Calu3 (cell line): Measurements from ENCODE around the gene EYA4. TPM values are rescaled to one million over a fixed set of nuclear protein-coding genes. Genes with fewer than 3 reads are reported as not detected.
"Not testable (repeated sequence)": the region's sequence is repeated elsewhere in the genome, so short reads cannot be mapped to it uniquely, and the experiment has no call there.

ENCODE experiments used
- BruUV-seq: library from RNA; stranded (reverse); fragments of 400-500 nt; replicated peaks from 2 replicates; lab custom pipeline; 2021; lab: Mats Ljungman, UMichigan
- CTCF ChIA-PET: fragments of 300-600 bp; sonication (Branson Sonifier 250); formaldehyde crosslinking; loops from one replicate; lab custom pipeline; 2022; ENCODE audit warnings: antibody characterized with exemption; lab: Charles Lee
- DNase-seq: peaks from one replicate; pipeline ENCODE4 v3.0.0; 2022
- H3K27ac Mint-ChIP-seq: one replicate; pipeline ENCODE4 v1.8.0; 2022; ENCODE audit warnings: mixed read lengths; ENCODE audit not compliant: unreplicated experiment
- H3K27me3 Mint-ChIP-seq: one replicate; pipeline ENCODE4 v1.8.0; 2022; ENCODE audit warnings: mixed read lengths; ENCODE audit not compliant: unreplicated experiment
- H3K36me3 Mint-ChIP-seq: one replicate; pipeline ENCODE4 v1.8.0; 2022; ENCODE audit warnings: mild to moderate bottlenecking, moderate library complexity, mixed read lengths; ENCODE audit not compliant: insufficient read depth, unreplicated experiment
- H3K4me1 Mint-ChIP-seq: one replicate; pipeline ENCODE4 v1.8.0; 2022; ENCODE audit warnings: mild to moderate bottlenecking, low read depth, mixed read lengths; ENCODE audit not compliant: unreplicated experiment
- H3K4me3 Mint-ChIP-seq: one replicate; pipeline ENCODE4 v1.8.0; 2022; ENCODE audit warnings: mild to moderate bottlenecking, low read depth, moderate library complexity, mixed read lengths; ENCODE audit not compliant: unreplicated experiment
- H3K9me3 Mint-ChIP-seq: one replicate; pipeline ENCODE4 v1.8.0; 2022; ENCODE audit warnings: low read depth, mixed read lengths; ENCODE audit not compliant: unreplicated experiment
- intact Hi-C: fragments of 100-400 bp; cut with micrococcal nuclease; formaldehyde crosslinking; loops from one replicate; pipeline ENCODE4 v1.10.0; 2022; ENCODE audit not compliant: unreplicated experiment
- total RNA-seq: library from RNA; stranded (reverse); gene quantifications from 2 replicates; pipeline ENCODE4 v1.2.3, GENCODE V29; 2022
- TF ChIP-seq, protein P1 (sequence below): fragments of 200-600 bp; IDR thresholded peaks from one replicate; pipeline ENCODE4 v1.8.0; 2022; ENCODE audit warnings: antibody characterized with exemption; ENCODE audit not compliant: unreplicated experiment

Gene EYA4
- total RNA-seq, 1 experiment from 2014 or later = 55.1 TPM

DNA sequence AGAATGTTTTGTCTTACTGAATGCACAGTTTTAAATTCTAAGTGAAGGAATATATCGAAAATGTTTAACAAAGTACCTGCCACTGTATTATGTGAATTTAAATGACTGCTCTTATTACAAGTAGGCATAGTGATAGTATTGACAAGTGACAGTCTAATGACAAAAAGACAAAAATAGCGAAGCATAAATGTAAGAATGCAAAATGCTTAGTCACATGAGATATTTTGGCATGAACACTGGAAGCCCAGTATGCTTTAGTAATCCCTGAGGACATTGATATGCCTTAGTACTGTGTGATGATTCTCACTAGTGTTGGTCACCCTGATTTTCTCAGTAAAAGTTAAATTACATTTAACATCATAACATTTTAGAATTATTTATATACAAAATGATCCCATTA is 153.5 kb downstream of the EYA4 start:
- TF ChIP-seq, protein P1, sequence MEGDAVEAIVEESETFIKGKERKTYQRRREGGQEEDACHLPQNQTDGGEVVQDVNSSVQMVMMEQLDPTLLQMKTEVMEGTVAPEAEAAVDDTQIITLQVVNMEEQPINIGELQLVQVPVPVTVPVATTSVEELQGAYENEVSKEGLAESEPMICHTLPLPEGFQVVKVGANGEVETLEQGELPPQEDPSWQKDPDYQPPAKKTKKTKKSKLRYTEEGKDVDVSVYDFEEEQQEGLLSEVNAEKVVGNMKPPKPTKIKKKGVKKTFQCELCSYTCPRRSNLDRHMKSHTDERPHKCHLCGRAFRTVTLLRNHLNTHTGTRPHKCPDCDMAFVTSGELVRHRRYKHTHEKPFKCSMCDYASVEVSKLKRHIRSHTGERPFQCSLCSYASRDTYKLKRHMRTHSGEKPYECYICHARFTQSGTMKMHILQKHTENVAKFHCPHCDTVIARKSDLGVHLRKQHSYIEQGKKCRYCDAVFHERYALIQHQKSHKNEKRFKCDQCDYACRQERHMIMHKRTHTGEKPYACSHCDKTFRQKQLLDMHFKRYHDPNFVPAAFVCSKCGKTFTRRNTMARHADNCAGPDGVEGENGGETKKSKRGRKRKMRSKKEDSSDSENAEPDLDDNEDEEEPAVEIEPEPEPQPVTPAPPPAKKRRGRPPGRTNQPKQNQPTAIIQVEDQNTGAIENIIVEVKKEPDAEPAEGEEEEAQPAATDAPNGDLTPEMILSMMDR = no peak
- H3K27me3 Mint-ChIP-seq = no peaks in the 10 kb centered on the region
- H3K27ac Mint-ChIP-seq = no peak overlapping the region
- CTCF ChIA-PET = interaction anchor here (0.7 kb wide), 1 partner anchor 9 kb away, joined by 3 read pairs; no protein-coding TSS in a partner anchor
- intact Hi-C loops = no loop called here
- peaks cover 2% of the 10 kb centered on the region for H3K9me3 Mint-ChIP-seq
- DNase-seq = no peak
- BruUV-seq = no TSS peak
- H3K36me3 Mint-ChIP-seq = no peaks in the 10 kb centered on the region
- peaks cover 51% of the 10 kb centered on the region for H3K4me1 Mint-ChIP-seq
- no peak overlapping the region for H3K4me3 Mint-ChIP-seq

DNA sequence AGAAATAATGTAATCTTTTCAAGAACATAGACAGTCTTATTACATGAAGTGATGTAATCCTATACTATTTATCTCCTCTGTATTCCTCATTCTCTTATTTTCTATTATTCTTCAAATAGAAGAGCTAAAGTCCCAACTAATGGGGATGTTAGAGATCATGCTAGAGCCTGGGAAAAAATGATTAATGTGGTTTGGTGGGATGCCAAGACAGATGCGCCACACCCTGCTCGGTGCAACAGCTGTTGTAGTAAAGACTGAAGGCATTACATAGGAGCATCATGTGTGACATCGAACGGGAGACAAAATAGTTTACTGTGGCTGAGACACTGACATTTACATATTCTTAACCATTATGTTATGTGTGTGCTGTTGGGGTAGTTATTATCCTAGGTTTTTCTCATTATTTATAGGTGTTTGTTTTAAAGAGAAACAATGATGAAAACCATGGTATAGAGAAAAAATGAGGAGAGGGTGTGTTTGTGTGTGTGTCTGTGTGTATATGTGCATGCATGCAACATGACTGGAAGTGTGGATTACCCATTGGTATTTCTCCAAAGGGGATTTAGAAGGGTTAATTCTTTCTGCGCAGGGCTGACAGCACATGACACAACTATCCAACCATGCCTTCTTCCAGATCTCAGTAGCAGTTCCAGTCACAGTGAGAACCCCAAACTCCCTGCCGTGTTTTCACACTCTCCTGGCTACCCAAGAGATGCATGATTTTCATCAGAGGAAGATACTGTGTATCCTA is 155.3 kb downstream of the EYA4 start:
- H3K4me1 Mint-ChIP-seq = peaks cover 42% of the 10 kb centered on the region
- CTCF ChIA-PET = no interaction called here
- intact Hi-C loops = no loop called here
- no peaks in the 10 kb centered on the region for H3K36me3 Mint-ChIP-seq
- H3K4me3 Mint-ChIP-seq = no peak overlapping the region
- no peaks in the 10 kb centered on the region for H3K27me3 Mint-ChIP-seq
- H3K27ac Mint-ChIP-seq = peak overlapping the region; percentile 11
- peaks cover 2% of the 10 kb centered on the region for H3K9me3 Mint-ChIP-seq
- no TSS peak for BruUV-seq
- no peak for DNase-seq
- TF ChIP-seq, protein P1 = no peak

DNA sequence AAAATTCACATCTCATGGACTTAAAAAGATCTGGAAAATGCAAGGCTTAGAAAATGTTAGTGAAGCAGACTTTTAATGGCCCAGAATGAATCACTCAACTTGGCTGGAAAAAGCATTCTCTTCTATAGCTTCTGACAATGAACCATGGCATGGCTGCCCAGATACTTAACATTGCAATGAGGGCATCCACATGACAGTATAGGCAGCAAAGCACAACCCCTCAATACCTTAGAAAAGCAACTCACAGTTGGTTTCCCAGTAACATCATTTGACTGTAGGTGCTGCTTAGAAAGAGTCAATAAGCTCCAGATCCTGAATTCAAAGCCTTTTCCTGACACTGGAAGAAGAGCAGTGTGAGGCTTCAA is 155.8 kb downstream of the EYA4 start:
- no peaks in the 10 kb centered on the region for H3K27me3 Mint-ChIP-seq

DNA sequence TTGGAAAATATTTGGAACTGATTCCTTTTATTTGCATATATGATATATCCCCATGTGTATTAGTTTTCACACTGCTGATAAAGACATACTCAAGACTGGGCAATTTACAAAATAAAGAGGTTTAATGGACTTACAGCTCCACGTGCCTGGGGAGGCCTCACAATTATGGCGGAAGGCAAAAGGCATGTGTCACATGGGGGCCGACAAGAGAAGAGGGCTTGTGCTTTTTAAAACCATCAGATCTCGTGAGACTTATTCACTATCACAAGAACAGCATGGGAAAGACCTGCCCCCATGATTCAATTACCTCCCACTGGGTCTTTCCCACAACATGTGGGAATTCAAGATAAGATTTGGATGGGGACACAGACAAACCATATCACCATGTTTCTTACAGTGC is 156.4 kb downstream of the EYA4 start:
- peaks cover 32% of the 10 kb centered on the region for H3K4me1 Mint-ChIP-seq
- H3K27ac Mint-ChIP-seq, DNase-seq, intact Hi-C loops, H3K9me3 Mint-ChIP-seq, BruUV-seq, CTCF ChIA-PET, H3K36me3 Mint-ChIP-seq, H3K4me3 Mint-ChIP-seq, H3K27me3 Mint-ChIP-seq: not testable (repeated sequence)

More for the DNA sequence above, 155.8 kb downstream of the EYA4 start:
- H3K36me3 Mint-ChIP-seq = no peaks in the 10 kb centered on the region
- intact Hi-C loops = no loop called here
- peaks cover 38% of the 10 kb centered on the region for H3K4me1 Mint-ChIP-seq
- no peak for DNase-seq
- H3K9me3 Mint-ChIP-seq = peaks cover 2% of the 10 kb centered on the region
- no TSS peak for BruUV-seq
- no peak overlapping the region for H3K4me3 Mint-ChIP-seq
- TF ChIP-seq, protein P1 = no peak
- CTCF ChIA-PET = no interaction called here
- H3K27ac Mint-ChIP-seq = no peak overlapping the region

DNA sequence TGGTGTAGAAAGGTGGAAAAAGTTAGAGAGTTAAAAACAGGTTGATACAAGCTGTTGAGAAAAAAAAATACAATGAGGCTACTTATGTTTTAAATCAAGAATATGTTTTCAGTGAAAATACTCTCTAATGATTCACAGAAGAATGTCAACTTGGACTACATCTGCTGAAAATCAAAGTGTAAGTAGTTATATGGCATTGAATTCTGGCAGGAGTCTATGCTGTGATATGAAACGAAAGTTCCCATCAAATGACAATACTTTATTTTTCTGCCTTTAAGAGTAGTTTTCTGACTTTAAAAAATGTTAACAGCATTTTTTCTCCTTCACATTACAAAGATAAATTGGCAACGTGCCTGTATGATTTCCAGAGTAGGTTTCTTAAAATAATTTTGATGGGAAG is 158.3 kb downstream of the EYA4 start:
- TF ChIP-seq, protein P1 = no peak
- H3K36me3 Mint-ChIP-seq = no peaks in the 10 kb centered on the region
- intact Hi-C loops = no loop called here
- CTCF ChIA-PET = no interaction called here
- H3K27ac Mint-ChIP-seq = no peak overlapping the region
- H3K4me1 Mint-ChIP-seq = peaks cover 22% of the 10 kb centered on the region
- BruUV-seq = no TSS peak
- H3K4me3 Mint-ChIP-seq = no peak overlapping the region
- DNase-seq = no peak
- no peaks in the 10 kb centered on the region for H3K27me3 Mint-ChIP-seq
- peaks cover 2% of the 10 kb centered on the region for H3K9me3 Mint-ChIP-seq
